ENCODE measurements around the gene OPCML.

The OPCML gene

GRCh38 chr11:132576706-132577105, 955.6 kb downstream of the OPCML start:
- H3K27ac ChIP-seq = no peak overlapping the region
- TF ChIP-seq CTCF (conservative IDR thresholded peaks at IDR 0.05) = no peak

GRCh38 chr11:132564091-132564885, 968.0 kb downstream of the OPCML start:
- no peak for TF ChIP-seq CTCF (conservative IDR thresholded peaks at IDR 0.05)
- no peak overlapping the region for H3K27ac ChIP-seq

- H3K27ac ChIP-seq = no peak overlapping the region
- TF ChIP-seq CTCF (conservative IDR thresholded peaks at IDR 0.05) = no peak
These were observed 969.3 kb downstream of the OPCML start for GRCh38 chr11:132563050-132563449.

GRCh38 chr11:132561937-132562336, 970.4 kb downstream of the OPCML start:
- no peak overlapping the region for H3K27ac ChIP-seq
- TF ChIP-seq CTCF (conservative IDR thresholded peaks at IDR 0.05) = no peak

GRCh38 chr11:132559331-132560036, 972.8 kb downstream of the OPCML start:
- no peak overlapping the region for H3K27ac ChIP-seq
- TF ChIP-seq CTCF (conservative IDR thresholded peaks at IDR 0.05) = no peak

GRCh38 chr11:132556316-132556715, 976.0 kb downstream of the OPCML start:
- TF ChIP-seq CTCF (conservative IDR thresholded peaks at IDR 0.05) = no peak
- no peak overlapping the region for H3K27ac ChIP-seq

GRCh38 chr11:132555617-132556016, 976.7 kb downstream of the OPCML start:
- H3K27ac ChIP-seq = no peak overlapping the region

More at GRCh38 chr11:132555617-132556016, 976.7 kb downstream of the OPCML start:
- no peak for TF ChIP-seq CTCF (conservative IDR thresholded peaks at IDR 0.05)

Data from VCaP (cell line).